SK-N-MC (cell line): ENCODE measurements around the gene IFIH1.

Experiments used
- EZH2 ChIP-seq: fragments of 200-600 bp; sonication (generic); IDR thresholded peaks from one replicate; pipeline ENCODE4 v1.6.1; 2017; ENCODE audit warnings: antibody characterized with exemption
- FOXP2 ChIP-seq: optimal IDR thresholded peaks from 2 replicates; pipeline ENCODE3; 2011; ENCODE audit warnings: mild to moderate bottlenecking, moderate library complexity; ENCODE audit not compliant: insufficient read depth; ENCODE audit errors: extremely low read length, control extremely low read depth
- POLR2AphosphoS5 ChIP-seq: IDR thresholded peaks from 2 replicates; pipeline ENCODE4 v1.6.1; 2012; ENCODE audit warnings: mild to moderate bottlenecking, low read depth, low read length, borderline replicate concordance

DNA sequence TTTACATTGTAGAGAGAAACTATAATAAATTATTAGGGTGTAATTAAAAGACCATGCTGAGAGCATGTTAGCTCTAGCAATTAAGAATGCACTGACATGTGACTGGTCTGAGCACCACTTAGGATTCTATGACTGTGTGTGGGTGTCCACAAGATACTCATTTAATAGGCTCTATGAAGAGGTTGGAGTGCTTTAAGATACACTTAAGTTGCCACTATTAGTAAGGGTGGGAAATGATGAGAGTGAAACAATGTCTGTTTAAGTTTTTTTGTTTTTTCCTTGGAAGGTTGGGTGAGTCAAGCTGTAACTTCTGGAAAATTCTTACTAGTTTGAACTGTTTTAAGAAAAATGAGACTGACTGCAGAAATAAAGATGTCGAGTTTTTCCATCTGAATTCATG lies 73.4 kb downstream of the IFIH1 start:
- TF ChIP-seq EZH2, result no peak
- TF ChIP-seq POLR2AphosphoS5, result no peak
- no peak for TF ChIP-seq FOXP2
